SH-SY5Y (cell line): ENCODE measurements around the gene LAPTM5.

Experiments
- GATA2 ChIP-seq: IDR thresholded peaks from 2 replicates; pipeline ENCODE4 v1.6.1; 2011; ENCODE audit warnings: mild to moderate bottlenecking, low read depth, low read length
- GATA3 ChIP-seq: IDR thresholded peaks from 2 replicates; pipeline ENCODE4 v1.6.1; 2011; ENCODE audit warnings: low read depth, mild to moderate bottlenecking, low read length, moderate library complexity

LAPTM5 gene

DNA sequence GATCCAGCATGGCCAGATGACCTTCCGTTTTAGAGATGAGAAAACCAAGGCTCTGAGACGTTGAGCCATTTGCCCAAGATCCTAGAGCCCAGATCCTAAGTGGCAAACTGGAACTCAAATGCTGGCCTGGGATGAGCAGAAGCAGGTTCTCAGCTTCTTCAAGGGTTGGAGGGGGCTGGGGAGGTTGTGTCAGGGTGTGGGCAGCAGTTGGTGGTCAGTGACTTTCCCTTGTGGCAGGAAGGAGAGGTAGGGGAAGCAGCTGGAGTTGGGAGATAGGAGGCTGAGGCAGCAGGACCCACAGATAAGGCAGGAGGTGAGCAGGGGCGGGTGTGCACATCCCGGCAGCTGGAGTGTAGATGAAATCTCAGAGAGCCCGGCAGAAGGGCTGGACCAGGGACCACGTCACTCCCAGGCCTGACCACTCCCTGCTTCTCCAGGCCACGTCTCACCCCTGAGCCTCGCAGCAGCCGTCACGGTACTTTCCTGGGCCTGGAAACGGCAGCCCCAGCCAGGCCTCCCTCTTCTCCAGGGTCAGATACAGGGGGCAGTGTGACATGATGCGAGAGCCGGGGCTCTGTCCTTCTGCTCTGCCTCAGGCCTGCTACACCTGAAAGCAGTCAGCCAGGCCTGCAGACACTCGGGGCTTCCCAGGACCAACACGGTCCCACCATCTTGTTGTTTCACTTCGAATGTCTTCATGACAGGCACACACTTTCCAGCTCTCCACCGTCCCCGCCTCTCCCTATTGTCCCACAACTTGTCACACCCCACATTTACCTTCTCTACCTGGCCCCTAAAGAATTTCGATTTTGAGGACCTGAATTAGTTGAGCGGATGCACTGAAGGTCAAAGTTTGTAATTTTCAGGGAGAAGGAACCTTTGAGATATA lies 11.5 kb upstream of the LAPTM5 start:
- no peak for TF ChIP-seq GATA3
- no peak for TF ChIP-seq GATA2

DNA sequence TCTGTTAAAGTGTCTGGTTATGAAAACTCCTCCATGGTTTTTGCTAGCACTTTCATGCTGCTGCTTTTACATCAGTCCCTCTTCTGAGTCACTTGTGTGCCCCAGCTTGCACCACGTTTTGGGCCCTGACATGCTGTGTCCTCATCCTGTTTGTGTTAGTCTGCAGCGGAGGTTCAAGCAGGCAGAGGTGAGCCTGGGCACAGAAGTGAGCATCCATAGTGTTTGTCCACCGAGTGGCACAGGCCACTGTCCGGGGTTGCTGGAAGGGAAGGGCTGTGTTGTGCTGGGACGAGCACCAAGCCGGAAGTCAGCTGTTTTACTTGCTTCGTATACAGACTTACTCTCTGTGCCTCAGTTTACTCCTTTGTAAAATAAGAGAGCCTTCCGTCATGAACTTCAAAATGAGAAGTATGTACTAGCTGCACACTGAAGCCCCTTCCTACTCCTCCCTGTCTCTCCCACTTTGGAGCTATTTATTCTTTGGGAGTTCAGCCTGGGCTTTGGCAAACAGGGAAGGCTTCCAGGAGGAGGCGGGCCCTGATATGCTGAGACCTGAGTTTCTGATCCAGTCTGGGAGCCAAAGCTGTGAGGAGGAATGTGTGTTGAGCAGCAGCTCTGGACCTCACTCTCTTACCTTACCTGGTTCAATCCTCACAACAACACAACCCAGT lies 10.7 kb upstream of the LAPTM5 start:
- no peak for TF ChIP-seq GATA3
- no peak for TF ChIP-seq GATA2

DNA sequence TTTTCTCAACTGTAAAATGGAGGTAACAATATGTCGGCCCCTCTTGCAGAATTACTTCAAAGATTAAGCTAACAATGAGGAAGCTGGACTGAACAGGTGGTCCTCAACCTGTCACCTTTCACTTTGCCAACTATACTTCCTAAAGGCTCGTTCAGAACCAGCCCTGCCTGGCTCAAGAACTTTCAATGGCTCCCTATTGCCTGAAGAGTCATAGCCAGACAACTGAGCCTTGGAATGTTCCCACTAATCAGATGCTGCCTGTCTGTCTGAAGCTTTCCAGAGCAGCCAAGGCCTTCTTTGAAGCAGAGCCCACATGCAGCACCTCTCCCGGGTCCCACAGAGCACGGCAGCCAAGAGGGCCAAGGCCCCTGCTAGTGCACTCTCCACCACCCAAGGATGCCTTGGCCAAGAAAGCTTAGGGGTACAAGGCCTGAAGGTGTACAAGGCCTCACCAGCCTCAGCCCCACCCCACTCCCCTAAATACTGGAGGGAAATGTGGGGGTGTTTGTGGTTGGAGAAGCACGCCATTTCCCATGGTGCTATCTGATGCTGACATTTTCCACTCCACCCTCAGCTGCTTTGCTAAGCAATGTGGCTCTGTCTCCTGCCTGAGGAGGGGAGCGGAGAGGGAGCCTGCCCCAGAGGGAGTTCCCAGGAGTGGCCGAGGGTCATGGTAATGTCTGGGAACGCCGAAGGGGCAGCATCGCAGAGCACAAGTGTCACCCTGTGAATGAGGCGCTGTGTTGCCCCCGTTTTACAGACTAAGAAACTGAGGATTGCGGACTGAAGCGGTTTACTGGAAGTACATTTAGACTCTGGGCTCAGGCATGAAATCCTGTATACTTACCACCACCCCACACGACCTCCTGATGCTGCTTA lies 8.2 kb upstream of the LAPTM5 start:
- TF ChIP-seq GATA3 = no peak
- TF ChIP-seq GATA2 = no peak

DNA sequence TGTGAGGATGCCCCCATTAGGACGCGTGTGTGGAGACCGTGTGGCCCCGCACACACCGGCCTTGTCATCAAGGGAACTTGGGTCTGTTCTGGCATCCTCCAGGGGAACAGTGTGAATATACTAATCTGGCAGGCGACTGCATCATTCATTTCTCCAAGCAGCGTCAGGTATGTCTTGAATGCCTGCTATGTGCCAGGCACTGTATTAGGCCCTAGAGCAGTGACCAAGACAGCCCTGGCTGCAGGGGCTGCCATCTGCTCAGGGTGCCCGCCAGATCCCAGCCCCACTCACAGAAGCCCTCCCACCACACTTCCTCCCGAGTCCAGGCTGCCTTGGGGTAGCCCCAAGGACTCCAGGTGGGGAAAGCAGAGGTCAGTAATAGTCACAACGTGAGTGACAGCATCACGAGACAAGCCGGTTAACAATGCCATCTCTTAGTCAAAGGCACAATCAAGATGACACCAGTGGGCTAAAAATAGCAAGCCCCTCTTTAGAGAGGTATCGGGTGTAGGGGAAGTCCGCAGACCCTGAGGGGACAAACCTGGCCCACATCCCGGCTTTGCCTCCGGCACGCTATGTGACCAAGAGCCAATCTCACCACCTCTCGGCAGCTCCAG lies 7.5 kb upstream of the LAPTM5 start:
- no peak for TF ChIP-seq GATA2
- no peak for TF ChIP-seq GATA3

DNA sequence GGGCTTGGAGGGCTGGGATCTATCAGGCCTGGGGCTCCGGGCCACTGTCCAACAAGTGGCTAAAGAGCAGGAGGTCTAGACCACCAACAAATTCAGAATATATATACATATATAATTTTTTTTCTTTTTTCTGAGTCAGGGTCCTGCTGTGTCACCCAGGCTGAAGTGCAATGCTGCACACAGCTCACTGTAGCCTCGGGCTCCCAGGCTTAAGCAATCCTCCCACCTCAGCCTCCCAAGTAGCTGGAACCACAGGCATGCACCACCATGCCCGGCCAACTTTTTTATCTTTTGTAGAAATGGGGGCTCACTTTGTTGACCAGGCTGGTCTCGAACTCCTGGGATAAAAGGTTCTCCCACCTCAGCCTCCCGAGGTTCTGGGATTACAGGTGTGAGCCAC lies 6.8 kb upstream of the LAPTM5 start:
- TF ChIP-seq GATA3 (no peak), GATA2 (no peak)

DNA sequence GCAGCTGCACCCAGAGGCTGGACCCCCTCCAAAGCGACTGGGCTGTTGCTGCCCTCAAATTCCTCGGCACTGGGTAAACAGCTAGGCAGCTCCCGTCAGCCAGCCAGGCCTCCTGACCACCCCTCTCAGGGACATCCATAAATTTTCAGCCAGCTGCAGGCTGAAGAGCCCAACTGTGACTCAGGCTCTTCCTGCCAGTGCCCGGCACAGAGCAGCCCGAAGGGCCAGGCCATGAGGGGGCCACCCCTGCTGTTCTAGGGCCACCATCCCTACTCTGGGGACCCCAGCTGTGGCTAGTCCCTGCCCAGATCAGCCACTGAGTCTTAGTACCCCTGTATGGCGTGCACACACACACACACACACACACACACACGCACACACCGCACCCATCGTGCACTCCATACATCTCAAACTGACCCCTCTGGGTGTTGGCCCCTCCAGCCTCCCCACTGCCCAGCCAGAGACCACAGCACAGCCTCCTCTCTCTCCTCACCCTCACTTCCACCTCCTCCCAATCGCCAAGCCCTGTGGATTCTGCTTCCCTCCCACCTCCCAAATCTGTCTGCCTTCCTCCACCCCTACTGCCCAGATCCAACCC lies 6.2 kb upstream of the LAPTM5 start:
- no peak for TF ChIP-seq GATA3
- no peak for TF ChIP-seq GATA2

DNA sequence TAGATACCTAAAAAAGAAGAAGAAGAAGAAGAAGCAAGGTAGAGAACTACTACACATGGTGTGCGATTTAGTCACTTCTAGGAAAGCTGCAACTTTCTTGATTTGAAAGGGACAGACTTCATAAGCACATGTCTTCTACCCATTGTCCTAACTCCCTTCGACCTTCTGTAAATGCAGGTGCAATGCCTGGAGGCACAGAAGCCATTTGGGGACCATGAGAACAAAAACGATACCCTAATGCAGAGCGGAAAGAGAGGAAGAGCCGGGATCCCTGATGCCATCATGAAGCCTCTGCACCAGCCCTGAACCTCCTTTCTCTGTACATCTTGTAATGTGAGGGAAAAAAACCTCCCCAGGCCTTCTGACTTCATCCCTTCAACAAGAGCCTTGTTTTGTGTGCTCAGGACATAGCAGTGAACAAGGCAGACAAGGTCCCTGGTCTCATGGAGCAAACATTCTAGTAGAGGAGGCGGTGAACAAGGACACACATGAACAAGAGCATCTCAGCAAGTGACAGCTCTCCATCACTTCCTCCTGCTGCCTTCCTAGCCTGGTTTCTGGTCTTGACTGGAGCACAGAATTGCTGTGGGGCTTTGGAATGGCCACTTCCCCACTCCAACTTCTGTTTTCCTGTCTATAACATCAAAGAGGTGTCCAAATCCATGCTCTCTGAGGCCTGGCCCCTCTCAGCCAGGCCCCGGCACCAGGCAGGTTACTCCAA lies 5.5 kb upstream of the LAPTM5 start:
- TF ChIP-seq GATA3 (no peak), GATA2 (no peak)

DNA sequence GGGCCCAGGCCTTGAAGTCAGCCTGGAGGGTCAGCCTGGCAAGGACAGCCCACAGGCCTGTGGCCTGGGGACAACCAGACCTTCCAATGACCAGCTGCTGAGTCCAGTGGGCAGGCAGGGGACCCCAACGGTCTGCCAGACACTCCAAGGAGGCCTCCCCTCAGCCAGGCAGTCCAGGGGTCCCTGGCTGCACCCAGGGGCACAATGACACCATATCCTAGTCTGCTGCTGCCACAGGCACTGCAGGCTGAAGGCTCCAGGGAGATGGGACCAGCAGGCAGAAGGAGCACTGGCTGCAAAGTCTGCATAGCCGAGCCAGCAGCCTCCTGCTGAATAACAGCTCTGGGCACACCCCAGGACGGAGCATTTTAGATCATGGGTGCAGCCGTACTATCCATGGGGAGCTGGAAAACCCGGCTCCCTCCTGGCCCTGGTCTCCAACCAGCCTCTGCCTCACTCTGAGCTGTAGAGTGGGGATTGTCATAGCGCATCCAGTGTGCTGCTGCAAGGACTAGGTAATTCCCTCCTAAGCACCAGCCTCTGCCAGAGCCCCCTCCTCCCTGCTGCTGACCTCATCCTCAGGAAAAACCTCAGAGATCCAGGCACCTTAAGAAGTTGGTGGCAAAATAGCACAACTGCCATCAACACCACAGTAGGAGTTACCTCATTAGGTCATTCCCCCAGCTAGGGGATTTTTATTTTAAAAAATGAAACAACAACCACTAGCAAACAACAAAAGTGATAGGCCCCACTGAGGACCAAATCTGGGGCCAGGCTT lies 4.8 kb upstream of the LAPTM5 start:
- no peak for TF ChIP-seq GATA2
- no peak for TF ChIP-seq GATA3

DNA sequence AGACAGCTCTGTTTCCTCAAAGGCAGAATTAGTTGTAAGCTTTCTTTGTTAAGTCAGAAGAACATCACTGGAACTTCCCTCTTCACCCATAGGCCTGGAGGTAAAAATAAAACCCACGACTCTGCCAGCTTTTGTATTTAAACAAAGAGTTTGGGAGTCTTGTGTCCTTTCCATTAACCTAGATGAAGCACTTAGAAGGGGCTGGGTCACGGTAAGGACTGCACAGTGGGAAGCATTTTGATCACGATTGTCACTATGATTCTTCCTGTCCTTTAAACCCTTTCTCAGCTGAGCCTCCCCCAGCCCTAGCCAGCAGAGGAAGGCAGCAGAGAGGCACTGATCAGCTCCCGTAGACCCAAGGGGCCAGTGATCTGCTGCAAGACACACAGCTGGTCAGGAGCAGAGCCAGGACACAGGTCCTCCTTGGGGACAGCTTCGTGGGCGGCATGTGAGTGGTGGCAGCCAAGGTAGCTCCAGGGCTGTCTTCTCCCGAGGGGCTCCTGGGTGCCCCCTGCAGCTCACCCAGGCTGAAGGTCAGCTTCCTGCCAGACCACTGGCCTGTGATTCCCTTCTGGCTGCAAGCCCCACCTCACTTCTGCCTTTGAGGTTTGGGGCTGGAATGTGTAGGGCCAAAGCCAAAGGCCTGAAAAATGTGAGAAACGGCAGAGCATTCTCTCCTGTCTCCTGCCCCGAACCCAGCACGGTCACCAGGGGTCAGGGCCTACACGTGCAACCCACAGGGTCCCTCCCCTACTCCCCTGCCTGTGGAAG lies 4.0 kb upstream of the LAPTM5 start:
- no peak for TF ChIP-seq GATA3
- TF ChIP-seq GATA2 = no peak

DNA sequence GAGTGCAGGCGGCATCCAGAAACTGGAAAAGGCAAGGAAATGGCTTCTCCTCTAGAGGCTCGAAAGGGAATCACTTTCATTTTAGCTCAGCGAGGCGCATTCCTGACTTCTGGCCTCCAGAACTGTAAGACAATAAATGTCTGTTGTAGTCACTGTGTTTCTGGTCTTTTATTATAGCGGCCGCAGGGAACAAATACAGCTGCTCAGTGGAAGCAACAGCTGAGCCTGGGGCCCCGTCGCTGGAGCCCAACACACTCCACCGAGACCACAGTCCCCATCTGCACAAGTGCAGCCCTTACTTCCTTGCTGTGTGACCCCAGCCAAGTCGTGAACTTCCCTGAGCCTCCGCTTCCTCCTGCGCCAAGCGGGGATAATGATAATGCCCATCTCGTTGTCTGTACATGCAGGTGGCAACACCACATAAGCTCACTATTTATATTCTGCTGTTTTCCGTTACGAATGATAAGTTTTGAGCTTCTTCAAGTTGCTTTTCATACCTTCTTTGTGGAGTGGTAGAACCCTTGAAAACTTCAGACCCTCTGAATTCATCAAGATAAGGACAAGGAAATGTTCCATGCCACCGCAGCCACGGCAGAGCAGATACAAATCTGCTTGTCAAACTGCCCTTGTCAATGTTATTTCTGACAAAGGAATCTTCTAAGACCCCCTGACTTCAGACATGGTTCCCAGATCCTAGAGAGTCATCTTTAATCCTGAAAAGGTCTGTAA lies 3.2 kb upstream of the LAPTM5 start:
- no peak for TF ChIP-seq GATA2
- no peak for TF ChIP-seq GATA3
